GM23338 (cell line): Measurements from ENCODE around the gene RCCD1. TPM values are rescaled to one million over a fixed set of nuclear protein-coding genes. Genes with fewer than 3 reads are reported as not detected.
A peak's percentile ranks its signal among the peaks of the same experiment; 100 is the strongest.

Experiments
- ATAC-seq: fragments of 200-7000 bp; cut with Tn5 transposase; 3 replicates; pipeline ENCODE4 v1.9.1; 2020
- DNase-seq: peaks from one replicate; pipeline ENCODE4 v3.0.0-alpha.2; 2015; ENCODE audit warnings: low spot score
- H2AFZ ChIP-seq: fragments of 200-600 bp; sonication (generic); 2 replicates; pipeline ENCODE4 v1.8.0; 2016; ENCODE audit warnings: antibody characterized with exemption, mild to moderate bottlenecking, moderate library complexity
- H3F3A ChIP-seq: fragments of 200-600 bp; sonication (generic); replicated peaks from 2 replicates; pipeline ENCODE4 v1.8.0; 2017; ENCODE audit warnings: antibody characterized with exemption, mixed run types, low read depth
- H3K27ac ChIP-seq: fragments of 200-600 bp; sonication (generic); 2 replicates; pipeline ENCODE4 v1.6.1; 2016; ENCODE audit warnings: low read depth
- H3K27me3 ChIP-seq: fragments of 200-600 bp; sonication (generic); 2 replicates; pipeline ENCODE4 v1.8.0; 2016; ENCODE audit warnings: mild to moderate bottlenecking, mixed run types, moderate library complexity; ENCODE audit not compliant: insufficient read depth
- H3K36me3 ChIP-seq: fragments of 200-600 bp; sonication (generic); 2 replicates; pipeline ENCODE4 v1.8.0; 2016; ENCODE audit warnings: mild to moderate bottlenecking; ENCODE audit not compliant: insufficient read depth
- H3K4me1 ChIP-seq: fragments of 200-600 bp; sonication (generic); 2 replicates; pipeline ENCODE4 v1.8.0; 2016; ENCODE audit warnings: mild to moderate bottlenecking, moderate library complexity; ENCODE audit not compliant: insufficient read depth
- H3K4me2 ChIP-seq: fragments of 200-600 bp; sonication (generic); 2 replicates; pipeline ENCODE4 v1.7.1; 2017; ENCODE audit warnings: mixed run types
- H3K4me3 ChIP-seq: fragments of 200-600 bp; sonication (generic); 2 replicates; pipeline ENCODE4 v1.6.1; 2016; ENCODE audit warnings: mixed run types
- H3K79me2 ChIP-seq: fragments of 200-600 bp; sonication (generic); replicated peaks from 2 replicates; pipeline ENCODE4 v1.8.0; 2017; ENCODE audit warnings: mild to moderate bottlenecking; ENCODE audit not compliant: insufficient read depth
- H3K9me2 ChIP-seq: fragments of 200-600 bp; sonication (generic); 2 replicates; pipeline ENCODE4 v1.8.0; 2017; ENCODE audit not compliant: insufficient read depth
- H4K20me1 ChIP-seq: fragments of 200-600 bp; sonication (generic); replicated peaks from 2 replicates; pipeline ENCODE4 v1.8.0; 2017; ENCODE audit warnings: mild to moderate bottlenecking; ENCODE audit not compliant: insufficient read depth
- H3K27ac Mint-ChIP-seq: 2 replicates; pipeline ENCODE4 v1.8.0; 2020; ENCODE audit warnings: inconsistent platforms, mild to moderate bottlenecking, moderate library complexity, mixed read lengths
- H3K27me3 Mint-ChIP-seq: 3 replicates; pipeline ENCODE4 v1.8.0; 2022; ENCODE audit warnings: low read depth, mild to moderate bottlenecking, moderate library complexity, mixed read lengths, inconsistent platforms; ENCODE audit not compliant: insufficient read depth, poor library complexity
- H3K36me3 Mint-ChIP-seq: 3 replicates; pipeline ENCODE4 v1.8.0; 2021; ENCODE audit warnings: low read depth, mild to moderate bottlenecking, inconsistent platforms, moderate library complexity, mixed read lengths
- H3K4me1 Mint-ChIP-seq: 3 replicates; pipeline ENCODE4 v1.8.0; 2020; ENCODE audit warnings: mild to moderate bottlenecking, inconsistent platforms, mixed read lengths
- H3K4me3 Mint-ChIP-seq: 3 replicates; pipeline ENCODE4 v1.8.0; 2021; ENCODE audit warnings: moderate library complexity, mild to moderate bottlenecking, inconsistent platforms, mixed read lengths
- H3K9me3 Mint-ChIP-seq: 3 replicates; pipeline ENCODE4 v1.8.0; 2020; ENCODE audit warnings: moderate library complexity, mild to moderate bottlenecking, inconsistent platforms, mixed read lengths
- CTCF ChIP-seq, 2 experiments: fragments of 200-600 bp in 1 of 2; sonication (generic) in 1 of 2; conservative IDR thresholded peaks; 2 replicates each; pipeline versions ENCODE4 v1.5.1 to v1.6.1; 2016 to 2017; ENCODE audit warnings: antibody characterized with exemption in 2 of 2, low read depth in 2 of 2, mild to moderate bottlenecking in 2 of 2, moderate library complexity in 1 of 2
- ETS1 ChIP-seq: IDR thresholded peaks from 2 replicates; pipeline ENCODE4 v1.6.1; 2016; ENCODE audit warnings: antibody characterized with exemption
- EZH2 ChIP-seq: fragments of 200-600 bp; sonication (generic); IDR thresholded peaks from one replicate; pipeline ENCODE4 v1.8.0; 2017; ENCODE audit warnings: antibody characterized with exemption, mild to moderate bottlenecking, low read depth; ENCODE audit not compliant: unreplicated experiment
- NANOG ChIP-seq: IDR thresholded peaks from 2 replicates; pipeline ENCODE4 v1.6.1; 2016; ENCODE audit warnings: antibody characterized with exemption, borderline replicate concordance
- REST ChIP-seq: IDR thresholded peaks from one replicate; pipeline ENCODE4 v1.6.1; 2018; ENCODE audit warnings: antibody characterized with exemption; ENCODE audit not compliant: unreplicated experiment
- STAT1 ChIP-seq: IDR thresholded peaks from one replicate; pipeline ENCODE4 v1.6.1; 2016; ENCODE audit warnings: antibody characterized with exemption; ENCODE audit not compliant: unreplicated experiment
- ZNF114 ChIP-seq: fragments of 250-450 bp; sonication (Bioruptor Pico); IDR thresholded peaks from 2 replicates; pipeline ENCODE4 v1.5.0; 2020; ENCODE audit warnings: mild to moderate bottlenecking, moderate library complexity
- ZNF331 ChIP-seq: fragments of 250-450 bp; sonication (Bioruptor Pico); IDR thresholded peaks from 2 replicates; pipeline ENCODE4 v1.5.0; 2020; ENCODE audit warnings: low read depth, mild to moderate bottlenecking, moderate library complexity
- ZNF462 ChIP-seq: fragments of 250-450 bp; sonication (Bioruptor Pico); IDR thresholded peaks from 2 replicates; pipeline ENCODE4 v1.5.0; 2020; ENCODE audit warnings: mild to moderate bottlenecking, moderate library complexity
- polyA plus RNA-seq: library from polyadenylated mRNA; unstranded; fragments of >200 nt; fragmentation: Nextera tagmentation; extraction: Ambion mirVana; gene quantifications from 2 replicates; pipeline ENCODE4 v1.2.1, GENCODE V29; 2016
- total RNA-seq: library from RNA; depleted of rRNA; stranded (reverse); fragments of >200 nt; shearing (Covaris generic); gene quantifications from 2 replicates; pipeline ENCODE4 v1.2.3, GENCODE V29; 2014

Gene RCCD1
- total and polyA plus RNA-seq, 2 experiments from 2014 or later: 10.8 to 17.1 TPM

GRCh38 chr15:90994059-90994416 lies 39.4 kb downstream of the RCCD1 start:
- peaks cover 13% of the 10 kb centered on the region for H3K4me1 ChIP-seq
- peaks cover 27% of the 10 kb centered on the region for H4K20me1 ChIP-seq
- H3K4me3 ChIP-seq: peak overlapping the region; percentile 65
- Mint-ChIP-seq H3K27ac (peak overlapping the region; percentile 99), H3K4me1 (peaks cover 15% of the 10 kb centered on the region), H3K4me3 (peak overlapping the region; percentile 99), H3K9me3 (no peaks in the 10 kb centered on the region; the same call in 2 of the 3 replicates), H3K27me3 (peaks cover 8% of the 10 kb centered on the region), H3K36me3 (peaks cover 25% of the 10 kb centered on the region)
- H2AFZ ChIP-seq: peak overlapping the region; percentile 84; the same call in 1 of the 2 replicates
- peak; percentile 31 for DNase-seq
- H3F3A ChIP-seq: peaks cover 4% of the 10 kb centered on the region; the same call in 1 of the 2 replicates
- H3K79me2 ChIP-seq: peaks cover 66% of the 10 kb centered on the region
- peak overlapping the region; percentile 85 for H3K4me2 ChIP-seq
- H3K9me2 ChIP-seq: no peaks in the 10 kb centered on the region
- peak; percentile 52 for ATAC-seq
- peaks cover 5% of the 10 kb centered on the region; the same call in 1 of the 2 replicates for H3K36me3 ChIP-seq
- H3K27me3 ChIP-seq: no peaks in the 10 kb centered on the region
- H3K27ac ChIP-seq: no peak overlapping the region
- TF ChIP-seq CTCF (conservative IDR thresholded peaks at IDR 0.05; ENCODE audit: low read depth in 2 of 2) (no peak), ETS1 (no peak), ZNF114 (CRISPR knock-in tag) (no peak), ZNF331 (CRISPR knock-in tag) (no peak), REST (no peak), ZNF462 (CRISPR knock-in tag) (no peak), NANOG (no peak), STAT1 (no peak), EZH2 (no peak)
